HepG2 (cell line): ENCODE data around the gene CMTM4. TPM values are rescaled to one million over a fixed set of nuclear protein-coding genes. Genes with fewer than 3 reads are reported as not detected.

Experiments
- ATAC-seq: fragments of 200-7000 bp; cut with Tn5 transposase; 3 replicates; pipeline ENCODE4 v1.9.1; 2020; ENCODE audit warnings: mild to moderate bottlenecking, moderate library complexity
- BruUV-seq: library from RNA; stranded (reverse); fragments of 400-500 nt; replicated peaks from 2 replicates; lab custom pipeline; 2021; lab: Mats Ljungman, UMichigan
- CTCF ChIA-PET: fragments of 300-600 bp; formaldehyde crosslinking; extraction: SDS; loops from one replicate; lab custom pipeline; 2021; ENCODE audit warnings: low total read pairs, inconsistent platforms, low intra/inter-chr PET ratio; lab: Yijun Ruan, JAX
- POLR2A ChIA-PET: fragments of 350-600 bp; sonication (Branson Sonifier 250); formaldehyde crosslinking; loops from one replicate; lab custom pipeline; 2020; ENCODE audit warnings: antibody characterized with exemption, inconsistent platforms; lab: Yijun Ruan, JAX
- DNase-seq: peaks from one replicate; pipeline ENCODE4 v3.0.0-alpha.2; 2015; ENCODE audit warnings: low spot score
- FAIRE-seq: peaks from 3 replicates; lab custom pipeline; 2011; peaks lifted over from hg19 to GRCh38; lab: Jason Lieb, UNC
- H2AFZ ChIP-seq: one replicate; pipeline ENCODE4 v1.6.1; 2011; ENCODE audit warnings: low read length, inconsistent platforms
- H3K27ac ChIP-seq: fragments of 300-600 bp; 3 replicates; pipeline ENCODE4 v1.8.0; 2011; ENCODE audit warnings: mixed run types, mild to moderate bottlenecking, mixed read lengths, low read length, inconsistent platforms; ENCODE audit not compliant: insufficient read depth; ENCODE audit errors: extremely low read length
- H3K27me3 ChIP-seq, 2 experiments: fragments of 200-600 bp in 1 of 2; 2 replicates in 1 of 2; 3 replicates in 1 of 2; pipeline versions ENCODE4 v1.6.0 to v1.8.0; 2011; ENCODE audit warnings: low read length in 2 of 2, mild to moderate bottlenecking in 2 of 2, moderate library complexity in 2 of 2, inconsistent platforms in 1 of 2; ENCODE audit not compliant: insufficient read depth in 2 of 2, control insufficient read depth in 1 of 2
- H3K36me3 ChIP-seq, 2 experiments: fragments of 200-600 bp in 1 of 2; replicated peaks in 1 of 2; 2 replicates in 1 of 2; 3 replicates in 1 of 2; pipeline versions ENCODE4 v1.5.1 to v1.8.0; 2011; ENCODE audit warnings: low read length in 2 of 2, inconsistent platforms in 1 of 2; ENCODE audit not compliant: insufficient read depth in 2 of 2, control insufficient read depth in 1 of 2
- H3K4me1 ChIP-seq: 2 replicates; pipeline ENCODE4 v1.5.1; 2012; ENCODE audit warnings: low read length, inconsistent platforms; ENCODE audit not compliant: insufficient read depth
- H3K4me2 ChIP-seq: 2 replicates; pipeline ENCODE4 v1.6.0; 2011; ENCODE audit warnings: low read depth, low read length, inconsistent platforms
- H3K4me3 ChIP-seq, 3 experiments: fragments of 200-600 bp in 1 of 3; sonication (generic), shearing (Covaris generic) in 1 of 3; replicated peaks in 1 of 3; 2 replicates each; pipeline ENCODE4 v1.5.1; 2011 to 2016; ENCODE audit warnings: low read length in 3 of 3, inconsistent platforms in 2 of 3, low read depth in 2 of 3, mild to moderate bottlenecking in 2 of 3, control low read depth in 1 of 3, mixed read lengths in 1 of 3; ENCODE audit not compliant: insufficient read depth in 1 of 3
- H3K79me2 ChIP-seq: one replicate; pipeline ENCODE4 v1.6.1; 2011; ENCODE audit warnings: low read length, inconsistent platforms; ENCODE audit not compliant: insufficient read depth
- H3K9ac ChIP-seq: 2 replicates; pipeline ENCODE4 v1.6.0; 2011; ENCODE audit warnings: mild to moderate bottlenecking, low read depth, low read length, inconsistent platforms; ENCODE audit not compliant: insufficient read depth
- H3K9me3 ChIP-seq: 2 replicates; pipeline ENCODE4 v1.5.1; 2012; ENCODE audit warnings: mild to moderate bottlenecking, low read length
- H4K20me1 ChIP-seq: 2 replicates; pipeline ENCODE4 v1.6.0; 2011; ENCODE audit warnings: inconsistent platforms, mild to moderate bottlenecking, low read length, moderate library complexity; ENCODE audit not compliant: insufficient read depth
- POGZ ChIP-seq: sonication (generic); formaldehyde crosslinking; IDR thresholded peaks from 2 replicates; pipeline ENCODE4 v1.4.0; 2020; ENCODE audit warnings: mild to moderate bottlenecking, missing genetic modification reagents
- ZNF557 ChIP-seq: sonication (generic); formaldehyde crosslinking; IDR thresholded peaks from 2 replicates; pipeline ENCODE4 v1.4.0; 2020; ENCODE audit warnings: missing genetic modification reagents
- WGBS: methylation state at CpG from one replicate; pipeline ENCODE4 v1.1.6; 2017; ENCODE audit warnings: low lambda C conversion rate; 5-methylcytosine and 5-hydroxymethylcytosine counted together
- in situ Hi-C: cut with HindIII; loops from 2 replicates; pipeline ENCODE4 v1.10.0; 2017; ENCODE audit warnings: low pct_unique_long_range_greater_than_20kb; ENCODE audit not compliant: extremely low pct_ligation_motif_present
- intact Hi-C: fragments of 100-400 bp; cut with micrococcal nuclease; formaldehyde crosslinking; loops from one replicate; pipeline ENCODE4 v1.10.0; 2022; ENCODE audit not compliant: unreplicated experiment
- polyA plus RNA-seq, 8 experiments: library from polyadenylated mRNA; depleted of rRNA in 3 of 8; stranded (reverse) in 7 of 8; unstranded in 1 of 8; fragments of >200 nt; fragmentation: Illumina TruSeq in 4 of 8; extraction: Trizol in 4 of 8; gene quantifications; 2 replicates each; pipeline versions ENCODE4 v1.2.1 to v1.2.3, GENCODE V29; 2011 to 2016; ENCODE audit warnings: low read depth in 4 of 8, missing spikeins in 1 of 8, mixed read lengths in 1 of 8; ENCODE audit not compliant: insufficient read depth in 1 of 8
- total RNA-seq, 5 experiments: library from RNA; depleted of rRNA; stranded (reverse); fragments of >200 nt; fragmentation: Illumina TruSeq; extraction: Trizol; gene quantifications; 2 replicates each; pipeline ENCODE4 v1.2.3, GENCODE V29; 2016; ENCODE audit warnings: low read depth in 1 of 5
- TF ChIP-seq, protein P1 (sequence below): sonication (generic); formaldehyde crosslinking; IDR thresholded peaks from 2 replicates; pipeline ENCODE4 v1.5.0; 2020; ENCODE audit warnings: mild to moderate bottlenecking, missing genetic modification reagents

CMTM4 gene
- total and polyA plus RNA-seq, 2 of the 13 experiments (the other 11 are each of a cell fraction or from before 2014, with no cell fraction given) = 32.0 to 36.3 TPM

DNA sequence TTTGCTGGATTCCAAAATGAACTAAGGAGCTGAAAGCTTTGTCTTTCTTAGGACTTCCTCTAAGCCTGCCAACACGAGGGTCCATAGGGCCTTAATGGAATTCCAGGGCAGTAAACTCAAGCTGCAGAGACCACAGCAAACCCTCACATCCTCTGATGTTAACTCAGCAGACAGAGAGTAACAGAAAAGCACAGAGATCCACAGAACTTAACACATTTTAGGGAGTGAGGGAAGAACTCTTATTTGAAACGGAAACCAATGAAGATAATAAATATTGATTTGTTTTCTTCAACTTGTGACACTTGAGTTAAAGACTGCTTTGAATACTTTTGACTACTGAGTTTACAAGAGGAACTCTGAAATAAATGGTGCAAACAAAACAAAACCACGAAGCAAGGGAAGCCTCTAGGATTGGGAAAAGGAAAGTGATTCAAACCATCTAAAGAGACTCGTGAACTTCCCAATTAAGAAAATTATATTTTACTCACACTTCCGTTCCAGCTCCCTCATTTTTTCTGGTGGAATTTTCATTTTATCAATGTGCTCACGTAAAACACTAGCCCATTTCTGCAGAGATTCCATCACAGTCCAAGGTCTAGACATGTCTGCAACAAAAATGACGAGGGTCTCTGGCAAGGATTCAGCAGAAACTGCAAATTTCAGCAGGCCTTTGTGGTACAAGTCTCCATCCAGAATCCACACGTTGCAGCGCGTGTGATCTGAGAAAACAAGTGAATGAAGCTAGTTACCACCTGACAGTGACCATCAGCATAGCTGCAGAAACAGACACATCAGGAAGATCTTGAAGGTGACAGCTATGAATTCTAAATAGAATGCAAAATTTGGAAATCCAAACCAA, 45.6 kb upstream of the CMTM4 start:
- peaks cover 22% of the 10 kb centered on the region; the same call in 1 of the 2 replicates for H4K20me1 ChIP-seq
- TF ChIP-seq ZNF557 (CRISPR knock-in tag) (no peak), POGZ (no peak)
- TF ChIP-seq, protein P1, sequence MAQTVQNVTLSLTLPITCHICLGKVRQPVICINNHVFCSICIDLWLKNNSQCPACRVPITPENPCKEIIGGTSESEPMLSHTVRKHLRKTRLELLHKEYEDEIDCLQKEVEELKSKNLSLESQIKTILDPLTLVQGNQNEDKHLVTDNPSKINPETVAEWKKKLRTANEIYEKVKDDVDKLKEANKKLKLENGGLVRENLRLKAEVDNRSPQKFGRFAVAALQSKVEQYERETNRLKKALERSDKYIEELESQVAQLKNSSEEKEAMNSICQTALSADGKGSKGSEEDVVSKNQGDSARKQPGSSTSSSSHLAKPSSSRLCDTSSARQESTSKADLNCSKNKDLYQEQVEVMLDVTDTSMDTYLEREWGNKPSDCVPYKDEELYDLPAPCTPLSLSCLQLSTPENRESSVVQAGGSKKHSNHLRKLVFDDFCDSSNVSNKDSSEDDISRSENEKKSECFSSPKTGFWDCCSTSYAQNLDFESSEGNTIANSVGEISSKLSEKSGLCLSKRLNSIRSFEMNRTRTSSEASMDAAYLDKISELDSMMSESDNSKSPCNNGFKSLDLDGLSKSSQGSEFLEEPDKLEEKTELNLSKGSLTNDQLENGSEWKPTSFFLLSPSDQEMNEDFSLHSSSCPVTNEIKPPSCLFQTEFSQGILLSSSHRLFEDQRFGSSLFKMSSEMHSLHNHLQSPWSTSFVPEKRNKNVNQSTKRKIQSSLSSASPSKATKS (CRISPR knock-in tag) = 0 out of 2 replicates have a peak, but pooled peaks have one; percentile 42
- H3K4me3 ChIP-seq = no peak overlapping the region
- H3K4me1 ChIP-seq = peaks cover 30% of the 10 kb centered on the region
- FAIRE-seq (no peak), DNase-seq (no peak), ATAC-seq (no peak)
- CTCF ChIA-PET = no interaction called here
- H3K4me2 ChIP-seq = no peak overlapping the region
- POLR2A ChIA-PET = interaction anchor here (0.6 to 1.6 kb wide), 6 partner anchors 8 to 126 kb away, joined by 3 to 7 read pairs (median 4); partner anchors contain the start of genes DYNC1LI2 and NAE1
- BruUV-seq = TSS peak; percentile 32
- H3K9ac ChIP-seq = no peak overlapping the region; the same call in 1 of the 2 replicates
- no peak overlapping the region for H2AFZ ChIP-seq
- H3K9me3 ChIP-seq = no peaks in the 10 kb centered on the region
- no peak overlapping the region for H3K27ac ChIP-seq
- no peaks in the 10 kb centered on the region for H3K27me3 ChIP-seq
- in situ Hi-C loops = no loop called here
- 92% methylated on average over 10 of the region's 10 CpGs for WGBS
- intact Hi-C loops = loop anchor here (2.0 kb wide), 1 partner anchor 79 kb away; no protein-coding TSS in a partner anchor
- peaks cover 45 to 84% of the 10 kb centered on the region in 2 experiments for H3K36me3 ChIP-seq
- H3K79me2 ChIP-seq = peaks cover 40% of the 10 kb centered on the region
